ENCODE data around the gene RAB6B. TPM values are rescaled to one million over a fixed set of nuclear protein-coding genes. Genes with fewer than 3 reads are reported as not detected.

Gene RAB6B
- total RNA-seq, 2 experiments from 2014 or later = 1.7 to 2.0 TPM

DNA sequence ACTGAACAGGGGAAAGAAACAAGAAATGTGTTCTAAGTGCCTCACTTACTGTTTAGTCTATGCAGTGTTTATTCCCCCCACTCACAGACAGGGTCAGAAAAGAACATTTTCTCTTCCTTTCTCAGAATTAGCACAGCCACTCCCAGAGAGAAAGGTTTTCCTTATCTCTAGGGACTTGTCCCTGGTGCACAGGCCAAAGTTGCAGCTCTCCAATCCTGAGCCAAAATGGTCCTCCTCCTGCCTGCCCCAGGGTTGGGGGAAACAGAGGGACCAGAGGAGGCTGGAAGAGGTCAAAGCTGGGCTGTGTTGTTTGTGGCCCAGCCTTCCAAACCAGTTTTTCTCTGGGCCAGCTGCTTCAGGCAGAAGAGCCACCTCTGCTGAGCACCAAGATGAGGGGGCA is 12.0 kb downstream of the RAB6B start:
- ChIA-PET CTCF (no interaction called here), POLR2A (no interaction called here)
- TF ChIP-seq, protein P1, sequence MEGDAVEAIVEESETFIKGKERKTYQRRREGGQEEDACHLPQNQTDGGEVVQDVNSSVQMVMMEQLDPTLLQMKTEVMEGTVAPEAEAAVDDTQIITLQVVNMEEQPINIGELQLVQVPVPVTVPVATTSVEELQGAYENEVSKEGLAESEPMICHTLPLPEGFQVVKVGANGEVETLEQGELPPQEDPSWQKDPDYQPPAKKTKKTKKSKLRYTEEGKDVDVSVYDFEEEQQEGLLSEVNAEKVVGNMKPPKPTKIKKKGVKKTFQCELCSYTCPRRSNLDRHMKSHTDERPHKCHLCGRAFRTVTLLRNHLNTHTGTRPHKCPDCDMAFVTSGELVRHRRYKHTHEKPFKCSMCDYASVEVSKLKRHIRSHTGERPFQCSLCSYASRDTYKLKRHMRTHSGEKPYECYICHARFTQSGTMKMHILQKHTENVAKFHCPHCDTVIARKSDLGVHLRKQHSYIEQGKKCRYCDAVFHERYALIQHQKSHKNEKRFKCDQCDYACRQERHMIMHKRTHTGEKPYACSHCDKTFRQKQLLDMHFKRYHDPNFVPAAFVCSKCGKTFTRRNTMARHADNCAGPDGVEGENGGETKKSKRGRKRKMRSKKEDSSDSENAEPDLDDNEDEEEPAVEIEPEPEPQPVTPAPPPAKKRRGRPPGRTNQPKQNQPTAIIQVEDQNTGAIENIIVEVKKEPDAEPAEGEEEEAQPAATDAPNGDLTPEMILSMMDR (IDR thresholded peaks at IDR 0.05) = no peak
- H3K9me3 Mint-ChIP-seq = no peaks in the 10 kb centered on the region
- DNase-seq (no peak), ATAC-seq (no peak)
- H3K4me1 Mint-ChIP-seq (ENCODE audit: low read depth) = peaks cover 16% of the 10 kb centered on the region
- H3K36me3 Mint-ChIP-seq (ENCODE audit: low read depth) = no peaks in the 10 kb centered on the region
- no peak overlapping the region for H3K4me3 Mint-ChIP-seq
- peaks cover 5% of the 10 kb centered on the region for H3K27me3 Mint-ChIP-seq
- intact Hi-C loops (cut with micrococcal nuclease) = no loop called here
- H3K27ac Mint-ChIP-seq = peak overlapping the region; percentile 35

DNA sequence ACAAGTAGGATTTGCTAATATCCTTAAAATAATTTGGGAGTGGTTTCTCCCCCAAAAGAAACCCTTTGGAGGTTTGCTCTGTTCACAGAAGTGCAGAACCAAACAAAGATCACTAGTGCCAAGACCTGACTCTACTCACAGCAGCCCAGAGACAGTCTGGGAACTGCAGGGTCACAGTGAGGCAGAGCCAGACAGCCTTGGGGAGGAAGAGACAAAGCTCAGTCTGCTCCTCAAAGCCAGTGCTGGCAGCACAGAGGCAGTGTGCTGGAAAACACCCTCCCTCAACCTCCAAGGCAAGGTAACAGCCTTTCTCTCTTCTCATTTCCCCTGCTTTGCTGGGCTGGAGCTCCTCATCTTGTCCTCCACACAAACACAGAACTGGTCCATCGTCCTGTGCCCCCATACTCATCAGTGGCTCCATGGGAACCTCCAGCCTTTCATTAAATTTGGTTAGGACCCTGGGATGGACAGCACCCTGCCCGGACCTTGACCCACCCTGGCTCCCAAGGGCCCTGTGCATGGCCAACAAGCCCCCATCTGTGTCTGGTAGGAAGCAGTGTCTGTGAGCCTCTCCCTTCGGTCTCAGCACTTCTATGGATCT is 12.6 kb downstream of the RAB6B start:
- POLR2A ChIA-PET = no interaction called here
- no peak for ATAC-seq
- Mint-ChIP-seq H3K27me3 (peaks cover 5% of the 10 kb centered on the region), H3K36me3 (ENCODE audit: low read depth) (no peaks in the 10 kb centered on the region), H3K4me1 (ENCODE audit: low read depth) (peaks cover 16% of the 10 kb centered on the region), H3K9me3 (peaks cover 3% of the 10 kb centered on the region), H3K27ac (peak overlapping the region; percentile 35), H3K4me3 (no peak overlapping the region)
- TF ChIP-seq, protein P1 (IDR thresholded peaks at IDR 0.05) = no peak
- DNase-seq = no peak
- intact Hi-C loops (cut with micrococcal nuclease) = no loop called here
- CTCF ChIA-PET = no interaction called here

DNA sequence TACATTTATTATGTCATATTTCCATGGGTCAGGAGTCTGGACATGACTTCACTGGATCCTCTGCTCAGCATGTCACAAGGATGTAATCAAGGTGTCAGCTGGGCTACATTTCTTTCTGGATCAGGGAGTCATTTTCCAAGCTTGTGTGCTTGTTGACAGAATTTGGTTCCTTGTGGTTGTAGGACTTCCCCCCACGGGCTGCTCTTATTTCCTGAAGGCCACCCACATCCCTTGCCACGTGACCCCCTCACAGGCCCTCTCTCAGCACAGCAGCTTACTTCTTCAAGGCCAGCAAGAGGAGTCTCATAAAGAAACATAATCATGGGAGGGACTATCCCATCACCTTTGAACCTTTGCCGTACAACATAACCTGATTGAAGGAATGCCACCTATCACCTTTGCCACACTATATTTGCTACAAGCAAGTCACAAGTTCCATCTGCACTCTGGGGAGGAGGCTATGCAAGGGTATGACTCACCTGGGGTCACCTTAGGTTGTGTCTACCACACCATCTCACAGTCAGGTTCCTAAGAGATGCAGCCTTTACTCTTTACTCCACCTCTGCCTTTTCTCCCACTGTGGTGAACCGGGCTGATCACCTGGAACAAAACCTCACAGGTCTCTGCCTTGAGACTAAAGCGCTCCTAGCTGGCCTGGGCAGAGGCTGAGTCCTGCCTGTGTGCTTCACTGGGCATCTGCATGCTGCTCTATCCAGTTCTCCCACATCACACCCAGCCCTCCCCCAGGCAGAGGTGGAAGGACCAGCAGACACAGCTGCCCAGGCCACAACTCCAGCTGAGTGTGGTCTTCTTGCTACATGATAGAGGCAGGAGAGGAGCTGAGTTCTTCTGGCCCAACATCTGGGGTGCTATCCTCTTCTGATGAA is 13.5 kb downstream of the RAB6B start:
- peak overlapping the region; percentile 50 for H3K27ac Mint-ChIP-seq
- H3K4me1 Mint-ChIP-seq (ENCODE audit: low read depth) = peaks cover 16% of the 10 kb centered on the region
- H3K4me3 Mint-ChIP-seq = no peak overlapping the region

DNA sequence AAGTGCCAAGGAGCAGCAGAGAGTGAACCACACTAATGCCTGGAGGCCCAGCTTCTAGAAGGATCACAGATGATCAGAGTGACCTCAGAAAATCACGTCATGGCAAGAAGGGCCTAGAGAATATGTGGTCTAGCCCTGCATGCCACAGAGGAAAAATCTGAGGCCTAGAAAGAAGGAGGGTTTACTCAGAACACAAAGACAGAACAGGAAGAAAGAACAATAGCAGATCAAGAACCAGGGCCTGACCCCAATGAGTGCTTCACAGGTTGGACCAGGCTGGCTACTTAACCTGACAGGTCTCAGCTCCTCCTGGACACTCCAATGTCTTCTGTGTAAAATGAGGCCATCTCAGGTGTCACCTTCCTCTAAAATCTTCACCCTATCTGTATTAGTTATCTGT is 14.2 kb downstream of the RAB6B start:
- peak overlapping the region; percentile 39 for H3K27ac Mint-ChIP-seq
- no peak overlapping the region for H3K4me3 Mint-ChIP-seq
- H3K9me3 Mint-ChIP-seq = peaks cover 11% of the 10 kb centered on the region
- ATAC-seq = no peak
- H3K36me3 Mint-ChIP-seq (ENCODE audit: low read depth) = no peaks in the 10 kb centered on the region
- peaks cover 16% of the 10 kb centered on the region for H3K4me1 Mint-ChIP-seq (ENCODE audit: low read depth)
- POLR2A ChIA-PET = no interaction called here
- CTCF ChIA-PET = no interaction called here
- peak; percentile 19 for DNase-seq
- peaks cover 5% of the 10 kb centered on the region for H3K27me3 Mint-ChIP-seq
- intact Hi-C loops (cut with micrococcal nuclease) = no loop called here
- TF ChIP-seq, protein P1 (IDR thresholded peaks at IDR 0.05) = no peak

More for the DNA sequence above, 13.5 kb downstream of the RAB6B start:
- ChIA-PET CTCF (no interaction called here), POLR2A (no interaction called here)
- peak; percentile 52 for DNase-seq
- TF ChIP-seq, protein P1 (IDR thresholded peaks at IDR 0.05) = no peak
- Mint-ChIP-seq H3K9me3 (peaks cover 7% of the 10 kb centered on the region), H3K27me3 (peaks cover 5% of the 10 kb centered on the region), H3K36me3 (ENCODE audit: low read depth) (no peaks in the 10 kb centered on the region)
- intact Hi-C loops (cut with micrococcal nuclease) = no loop called here
- peak; percentile 83 for ATAC-seq

DNA sequence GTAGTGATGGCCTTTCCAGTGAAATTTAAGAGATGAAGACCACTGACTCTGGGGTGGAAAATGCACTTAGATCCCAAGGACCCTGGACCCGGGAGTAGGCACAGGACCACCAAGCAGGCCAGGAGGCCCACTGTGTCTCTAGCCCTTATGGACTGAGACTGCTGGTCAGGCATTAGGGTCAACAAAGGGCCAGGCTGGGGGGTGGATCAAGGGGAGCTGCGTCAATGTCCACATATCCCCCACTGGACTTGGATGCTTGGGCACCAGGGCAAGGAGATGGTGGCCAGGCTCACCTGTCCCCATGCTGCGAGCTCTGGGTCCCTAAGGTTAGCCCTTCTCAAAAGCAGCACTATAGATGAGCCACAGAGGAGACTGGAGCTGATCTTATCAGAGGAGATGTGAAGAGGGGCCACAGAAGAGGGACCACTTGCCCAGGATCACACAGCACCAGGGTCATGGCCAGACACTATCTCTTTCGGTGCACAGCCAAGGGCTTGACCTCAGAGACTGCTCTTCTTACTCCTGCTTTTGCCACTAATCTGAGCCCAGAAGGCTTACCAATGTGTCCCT is 14.7 kb downstream of the RAB6B start:
- Mint-ChIP-seq H3K4me1 (ENCODE audit: low read depth) (peaks cover 16% of the 10 kb centered on the region), H3K36me3 (ENCODE audit: low read depth) (no peaks in the 10 kb centered on the region), H3K9me3 (peaks cover 11% of the 10 kb centered on the region), H3K27ac (peak overlapping the region; percentile 39), H3K4me3 (no peak overlapping the region), H3K27me3 (peaks cover 5% of the 10 kb centered on the region)
- ChIA-PET POLR2A (no interaction called here), CTCF (no interaction called here)
- intact Hi-C loops (cut with micrococcal nuclease) = no loop called here
- DNase-seq (no peak), ATAC-seq (no peak)
- TF ChIP-seq, protein P1 (IDR thresholded peaks at IDR 0.05) = no peak

Data from activated CD8-positive, alpha-beta T cell treated with anti-CD3 and anti-CD28 coated beads for 36 hours (primary cell).